ENCODE data around the gene F8.

GRCh38 chrX:155005190-155005589 is 17.3 kb downstream of the F8 start:
- TF ChIP-seq POLR2AphosphoS5 (IDR thresholded peaks at IDR 0.05; ENCODE audit: borderline replicate concordance, low read depth, low read length) (no peak), EZH2 (IDR thresholded peaks at IDR 0.05) (no peak)

Data from SK-N-MC (cell line).